Lower lobe of right lung (tissue), 2 donors: ENCODE measurements around the gene PTPA. TPM values are rescaled to one million over a fixed set of nuclear protein-coding genes. Genes with fewer than 3 reads are reported as not detected.

Experiments used
- ATAC-seq, 2 donors: fragments of 200-7000 bp; cut with Tn5 transposase; one replicate each; pipeline ENCODE4 v1.9.1; 2020 to 2022; ENCODE audit warnings: mild to moderate bottlenecking in 2 of 2, moderate library complexity in 2 of 2
- DNase-seq: peaks from one replicate; pipeline ENCODE4 v3.0.0-alpha.2; 2020
- H3K27ac ChIP-seq: fragments of 200-600 bp; one replicate; pipeline ENCODE4 v1.8.0; 2022
- H3K27me3 ChIP-seq: fragments of 200-600 bp; one replicate; pipeline ENCODE4 v1.8.0; 2022; ENCODE audit warnings: low read depth
- H3K36me3 ChIP-seq: fragments of 200-600 bp; one replicate; pipeline ENCODE4 v1.8.0; 2022; ENCODE audit warnings: mild to moderate bottlenecking
- H3K4me1 ChIP-seq: fragments of 200-600 bp; one replicate; pipeline ENCODE4 v1.8.0; 2022
- H3K4me3 ChIP-seq: fragments of 200-600 bp; one replicate; pipeline ENCODE4 v1.8.0; 2022; ENCODE audit warnings: mild to moderate bottlenecking
- H3K9me3 ChIP-seq: fragments of 200-600 bp; one replicate; pipeline ENCODE4 v1.8.0; 2022
- CTCF ChIP-seq: fragments of 200-600 bp; IDR thresholded peaks from one replicate; pipeline ENCODE4 v1.8.0; 2022; ENCODE audit warnings: antibody characterized with exemption, mild to moderate bottlenecking
- intact Hi-C: fragments of 100-400 bp; cut with DNase I; formaldehyde crosslinking; loops from one replicate; pipeline ENCODE4 v1.11.0; 2022
- total RNA-seq: library from RNA; stranded (reverse); fragmentation: NEBNext Ultra II Directional; extraction: Animal tissue kit (Norgen Biotek cat#: 25700); gene quantifications from one replicate; pipeline ENCODE4 v1.2.1, GENCODE V29; 2021
- donor health status: DM: no; HTN: yes; CAD: no; lungs with severe emphysema.

The PTPA gene
- total RNA-seq, 1 donor from 2014 or later = 100 TPM

GRCh38 chr9:129166623-129167557 lies 55.7 kb downstream of the PTPA start:
- TF ChIP-seq CTCF = no peak
- Histone ChIP-seq H3K27me3 (no peaks in the 10 kb centered on the region), H3K36me3 (no peaks in the 10 kb centered on the region), H3K4me1 (peaks cover 29% of the 10 kb centered on the region), H3K9me3 (no peaks in the 10 kb centered on the region), H3K27ac (peak overlapping the region; percentile 72), H3K4me3 (peak overlapping the region; percentile 39)
- DNase-seq (peak; percentile 88), ATAC-seq (peak; percentile 91 to 94)
- intact Hi-C loops = no loop called here

- Histone ChIP-seq H3K27me3 (no peaks in the 10 kb centered on the region), H3K9me3 (no peaks in the 10 kb centered on the region), H3K4me3 (no peak overlapping the region), H3K27ac (no peak overlapping the region), H3K36me3 (no peaks in the 10 kb centered on the region), H3K4me1 (peaks cover 36% of the 10 kb centered on the region)
- no peak for ATAC-seq
- intact Hi-C loops = no loop called here
- TF ChIP-seq CTCF = no peak
- no peak for DNase-seq
Observed at GRCh38 chr9:129170229-129170628, 59.0 kb downstream of the PTPA start.

GRCh38 chr9:129171993-129172751 lies 61.0 kb downstream of the PTPA start:
- H3K9me3 ChIP-seq = no peaks in the 10 kb centered on the region
- no peak for TF ChIP-seq CTCF
- intact Hi-C loops = no loop called here
- ATAC-seq (no peak), DNase-seq (no peak)
- H3K27ac ChIP-seq = no peak overlapping the region
- H3K4me1 ChIP-seq = peaks cover 31% of the 10 kb centered on the region
- H3K4me3 ChIP-seq = no peak overlapping the region
- no peaks in the 10 kb centered on the region for H3K27me3 ChIP-seq
- no peaks in the 10 kb centered on the region for H3K36me3 ChIP-seq

- Histone ChIP-seq H3K4me1 (peaks cover 24% of the 10 kb centered on the region), H3K27me3 (no peaks in the 10 kb centered on the region), H3K9me3 (no peaks in the 10 kb centered on the region), H3K27ac (no peak overlapping the region), H3K4me3 (no peak overlapping the region), H3K36me3 (no peaks in the 10 kb centered on the region)
- TF ChIP-seq CTCF = no peak
- intact Hi-C loops = no loop called here
- DNase-seq = no peak
- no peak for ATAC-seq
Observed at GRCh38 chr9:129172816-129173215, 61.6 kb downstream of the PTPA start.

GRCh38 chr9:129173296-129174101 lies 62.3 kb downstream of the PTPA start:
- Histone ChIP-seq H3K36me3 (no peaks in the 10 kb centered on the region), H3K4me1 (peaks cover 20% of the 10 kb centered on the region), H3K9me3 (no peaks in the 10 kb centered on the region), H3K4me3 (peak overlapping the region; percentile 87), H3K27ac (peak overlapping the region; percentile 98), H3K27me3 (no peaks in the 10 kb centered on the region)
- intact Hi-C loops = no loop called here
- no peak for ATAC-seq
- no peak for TF ChIP-seq CTCF
- no peak for DNase-seq
